GM12875 (cell line): ENCODE results near the gene SPPL2B.
A peak's percentile ranks its signal among the peaks of the same experiment; 100 is the strongest.

Experiments
- H3K4me3 ChIP-seq: one replicate; pipeline ENCODE4 v1.5.1; 2011; ENCODE audit warnings: low read depth, low read length, control low read depth
- CTCF ChIP-seq: IDR thresholded peaks from 2 replicates; pipeline ENCODE4 v1.5.1; 2011; ENCODE audit warnings: low read depth, mild to moderate bottlenecking, control low read depth, inconsistent platforms, low read length, moderate library complexity, borderline replicate concordance; ENCODE audit not compliant: insufficient read depth

SPPL2B gene

GRCh38 chr19:2309734-2310362 is 18.6 kb upstream of the SPPL2B start:
- TF ChIP-seq CTCF = no peak
- H3K4me3 ChIP-seq = no peak overlapping the region

- no peak overlapping the region for H3K4me3 ChIP-seq
- no peak for TF ChIP-seq CTCF
These were observed 17.4 kb upstream of the SPPL2B start for GRCh38 chr19:2311093-2311492.

- TF ChIP-seq CTCF = no peak
- no peak overlapping the region for H3K4me3 ChIP-seq
These were observed 15.5 kb upstream of the SPPL2B start for GRCh38 chr19:2312820-2313501.

GRCh38 chr19:2315121-2315817 is 13.2 kb upstream of the SPPL2B start:
- no peak for TF ChIP-seq CTCF
- H3K4me3 ChIP-seq = no peak overlapping the region

- H3K4me3 ChIP-seq = no peak overlapping the region
- peak; percentile 26; the same call in 1 of the 2 replicates for TF ChIP-seq CTCF
These were observed 12.6 kb upstream of the SPPL2B start for GRCh38 chr19:2315818-2316353.

- no peak overlapping the region for H3K4me3 ChIP-seq
- TF ChIP-seq CTCF = no peak
These were observed 11.2 kb upstream of the SPPL2B start for GRCh38 chr19:2317300-2317699.

- no peak for TF ChIP-seq CTCF
- no peak overlapping the region for H3K4me3 ChIP-seq
These were observed 10.7 kb upstream of the SPPL2B start for GRCh38 chr19:2317756-2318155.
